ENCODE measurements around the gene PWWP2B. TPM values are rescaled to one million over a fixed set of nuclear protein-coding genes. Genes with fewer than 3 reads are reported as not detected.

Gene PWWP2B
- total RNA-seq, 4 donors from 2014 or later: 14.9 to 27.3 (median 16.7) TPM

DNA sequence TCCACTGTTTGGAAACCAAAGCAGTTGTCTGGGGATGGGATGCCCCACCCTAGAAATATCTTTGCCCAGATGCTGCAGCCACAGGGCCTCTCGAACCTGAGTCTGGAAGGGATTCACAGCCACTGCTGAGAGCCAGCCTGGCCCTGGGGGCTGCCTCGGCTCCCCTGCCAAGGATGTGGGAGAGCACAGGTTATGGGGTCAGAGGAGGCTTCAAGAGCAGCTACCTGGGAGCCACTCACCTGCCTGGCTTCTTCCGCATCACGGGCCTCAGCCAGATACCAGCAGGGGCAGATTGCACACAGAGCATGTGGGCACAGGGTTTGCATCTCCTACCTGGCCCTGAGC is 5.4 kb upstream of the PWWP2B start:
- 100% methylated on average over 1 of the region's 4 CpGs; no CpG with 5 or more reads in 1 of the 2 donors for WGBS, 2 donors
- intact Hi-C loops (cut with DNase I): loop anchor here (10.0 kb wide), 1 partner anchor 243 kb away; no protein-coding TSS in a partner anchor
- H3K36me3 ChIP-seq: no peaks in the 10 kb centered on the region
- peaks cover 6 to 35% (median 16%) of the 10 kb centered on the region in 3 donors for H3K4me1 ChIP-seq
- no peak overlapping the region for H3K27ac ChIP-seq
- DNase-seq: no peak
- TF ChIP-seq POLR2A (IDR thresholded peaks at IDR 0.05): no peak
- TF ChIP-seq, protein P1, sequence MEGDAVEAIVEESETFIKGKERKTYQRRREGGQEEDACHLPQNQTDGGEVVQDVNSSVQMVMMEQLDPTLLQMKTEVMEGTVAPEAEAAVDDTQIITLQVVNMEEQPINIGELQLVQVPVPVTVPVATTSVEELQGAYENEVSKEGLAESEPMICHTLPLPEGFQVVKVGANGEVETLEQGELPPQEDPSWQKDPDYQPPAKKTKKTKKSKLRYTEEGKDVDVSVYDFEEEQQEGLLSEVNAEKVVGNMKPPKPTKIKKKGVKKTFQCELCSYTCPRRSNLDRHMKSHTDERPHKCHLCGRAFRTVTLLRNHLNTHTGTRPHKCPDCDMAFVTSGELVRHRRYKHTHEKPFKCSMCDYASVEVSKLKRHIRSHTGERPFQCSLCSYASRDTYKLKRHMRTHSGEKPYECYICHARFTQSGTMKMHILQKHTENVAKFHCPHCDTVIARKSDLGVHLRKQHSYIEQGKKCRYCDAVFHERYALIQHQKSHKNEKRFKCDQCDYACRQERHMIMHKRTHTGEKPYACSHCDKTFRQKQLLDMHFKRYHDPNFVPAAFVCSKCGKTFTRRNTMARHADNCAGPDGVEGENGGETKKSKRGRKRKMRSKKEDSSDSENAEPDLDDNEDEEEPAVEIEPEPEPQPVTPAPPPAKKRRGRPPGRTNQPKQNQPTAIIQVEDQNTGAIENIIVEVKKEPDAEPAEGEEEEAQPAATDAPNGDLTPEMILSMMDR (IDR thresholded peaks at IDR 0.05): no peak
- H3K4me3 ChIP-seq: no peak overlapping the region
- no peaks in the 10 kb centered on the region for H3K9me3 ChIP-seq
- no peaks in the 10 kb centered on the region for H3K27me3 ChIP-seq

DNA sequence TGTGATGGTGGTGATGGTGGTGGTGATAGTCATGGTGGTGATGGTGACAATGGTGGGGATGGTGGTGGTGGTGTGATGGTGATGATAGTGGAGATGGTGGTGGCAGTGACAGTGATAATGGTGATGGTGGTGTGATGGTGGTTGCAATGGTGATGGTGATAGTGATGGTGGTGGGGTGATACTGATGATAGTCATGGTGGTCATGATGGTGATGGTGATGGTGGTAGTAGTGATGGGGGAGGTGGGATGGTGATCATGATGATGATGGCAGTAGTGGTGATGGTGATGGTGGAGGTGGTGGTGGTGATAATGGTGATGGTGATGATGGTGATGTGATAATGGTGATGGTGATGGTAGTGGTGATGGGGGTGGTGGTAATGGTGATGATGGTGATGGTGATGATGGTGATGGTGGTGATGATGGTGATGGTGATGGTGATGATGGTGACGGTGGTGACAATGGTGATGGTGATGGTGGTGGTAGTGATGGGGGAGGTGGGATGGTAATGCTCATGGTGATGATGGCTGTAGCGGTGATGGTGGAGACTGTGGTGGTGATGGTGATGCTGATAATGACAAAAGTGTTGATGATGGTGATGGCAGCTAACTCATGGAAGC is 4.7 kb upstream of the PWWP2B start:
- intact Hi-C loops (cut with DNase I): loop anchor here (10.0 kb wide), 1 partner anchor 243 kb away; no protein-coding TSS in a partner anchor
- TF ChIP-seq, protein P1 (IDR thresholded peaks at IDR 0.05): no peak
- no peak for TF ChIP-seq POLR2A (IDR thresholded peaks at IDR 0.05)
- Histone ChIP-seq H3K4me1 (peaks cover 6 to 35% (median 16%) of the 10 kb centered on the region in 3 donors), H3K9me3 (no peaks in the 10 kb centered on the region), H3K27ac (no peak overlapping the region), H3K36me3 (no peaks in the 10 kb centered on the region), H3K4me3 (no peak overlapping the region), H3K27me3 (no peaks in the 10 kb centered on the region)
- DNase-seq: no peak
- 89 to 90% methylated on average over 2 of the region's 2 CpGs for WGBS, 2 donors

DNA sequence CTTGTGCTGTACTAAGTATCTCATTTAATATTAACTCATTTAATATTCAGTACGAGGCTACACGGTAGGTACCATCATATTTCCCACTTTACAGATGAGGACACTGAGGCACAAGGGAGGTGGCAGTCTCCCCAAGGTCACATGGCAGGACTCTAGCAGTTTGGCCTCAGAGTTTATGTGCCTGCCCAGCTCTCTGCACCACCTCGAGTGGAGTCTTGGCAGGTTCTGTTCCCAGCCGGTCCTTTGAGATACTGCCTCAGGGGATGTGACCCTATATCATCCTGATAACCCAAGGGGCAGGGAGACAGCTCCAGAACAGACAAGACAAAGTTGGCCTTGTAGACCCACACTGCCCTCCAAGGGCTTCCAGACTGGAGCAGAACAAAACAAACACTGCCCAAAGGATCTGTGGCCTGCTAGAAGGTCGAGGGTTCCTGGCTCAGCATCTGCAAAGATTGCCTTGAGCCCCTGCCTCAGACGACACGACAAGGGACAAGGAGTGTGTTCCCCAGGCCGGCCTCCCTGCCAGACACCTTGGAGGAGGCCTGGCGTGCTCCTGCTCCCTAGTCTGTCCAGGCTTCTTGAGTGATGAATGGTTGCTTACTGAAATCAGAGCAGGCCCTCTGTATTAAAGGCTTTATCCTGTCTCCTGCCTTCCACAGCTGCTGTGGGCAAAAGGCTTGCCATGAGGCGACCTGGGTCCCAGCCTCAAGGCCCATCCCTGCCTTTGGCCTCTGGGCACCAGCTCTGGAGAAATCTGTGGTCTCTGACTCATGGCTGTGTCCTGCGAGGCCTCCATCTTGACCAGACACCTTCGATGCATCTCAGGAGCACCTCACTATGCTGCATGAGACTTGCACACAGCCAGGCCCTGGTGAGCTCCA is 3.9 kb upstream of the PWWP2B start:
- H3K9me3 ChIP-seq: no peaks in the 10 kb centered on the region
- peaks cover 7 to 36% (median 16%) of the 10 kb centered on the region in 3 donors for H3K4me1 ChIP-seq
- WGBS, 2 donors: 67 to 71% methylated on average over 7 to 9 of the region's 12 CpGs
- H3K27ac ChIP-seq: no peak overlapping the region
- TF ChIP-seq, protein P1 (IDR thresholded peaks at IDR 0.05): no peak
- no peak for TF ChIP-seq POLR2A (IDR thresholded peaks at IDR 0.05)
- DNase-seq: no peak
- intact Hi-C loops (cut with DNase I): loop anchor here (10.0 kb wide), 1 partner anchor 242 kb away; no protein-coding TSS in a partner anchor
- no peak overlapping the region for H3K4me3 ChIP-seq
- H3K36me3 ChIP-seq: no peaks in the 10 kb centered on the region
- H3K27me3 ChIP-seq: no peaks in the 10 kb centered on the region

DNA sequence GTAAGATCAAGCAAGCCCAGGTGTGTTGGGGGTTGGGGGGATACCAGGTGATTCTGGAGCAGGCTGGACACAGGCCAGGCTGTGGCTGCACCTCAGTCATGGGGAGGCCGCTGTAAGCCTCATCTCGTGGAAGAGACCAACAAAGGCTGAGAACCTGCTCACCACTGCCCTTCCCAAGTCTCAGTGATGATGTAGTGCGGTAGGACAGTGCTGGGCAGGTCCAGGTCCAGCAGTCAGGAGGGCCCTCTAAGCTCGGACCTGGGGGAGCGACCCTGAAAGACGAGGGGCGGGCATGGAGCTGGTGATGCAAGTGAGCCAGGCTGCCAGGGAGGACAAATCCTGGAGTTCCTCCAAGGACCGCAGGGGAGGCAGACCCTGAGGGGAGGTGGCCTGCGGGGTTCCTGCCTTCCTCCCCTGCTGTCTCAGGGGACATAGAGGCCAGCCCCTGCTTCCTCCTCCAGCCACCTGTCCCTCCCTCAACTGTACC is 3.3 kb upstream of the PWWP2B start:
- H3K27me3 ChIP-seq: no peaks in the 10 kb centered on the region
- H3K9me3 ChIP-seq: no peaks in the 10 kb centered on the region
- H3K4me3 ChIP-seq: no peak overlapping the region
- intact Hi-C loops (cut with DNase I): loop anchor here (2.0 to 10.0 kb wide), 2 partner anchors 59 to 241 kb away; no protein-coding TSS in a partner anchor
- H3K27ac ChIP-seq: no peak overlapping the region
- DNase-seq: no peak
- 85 to 100% methylated on average over 2 to 3 of the region's 9 CpGs for WGBS, 2 donors
- TF ChIP-seq POLR2A (IDR thresholded peaks at IDR 0.05): no peak
- TF ChIP-seq, protein P1 (IDR thresholded peaks at IDR 0.05): no peak
- H3K36me3 ChIP-seq: no peaks in the 10 kb centered on the region
- H3K4me1 ChIP-seq: peaks cover 13 to 42% (median 23%) of the 10 kb centered on the region in 3 donors

All from esophagus squamous epithelium (tissue), 5 donors.